Measurements from ENCODE around the gene CLDND2.

Gene CLDND2

DNA sequence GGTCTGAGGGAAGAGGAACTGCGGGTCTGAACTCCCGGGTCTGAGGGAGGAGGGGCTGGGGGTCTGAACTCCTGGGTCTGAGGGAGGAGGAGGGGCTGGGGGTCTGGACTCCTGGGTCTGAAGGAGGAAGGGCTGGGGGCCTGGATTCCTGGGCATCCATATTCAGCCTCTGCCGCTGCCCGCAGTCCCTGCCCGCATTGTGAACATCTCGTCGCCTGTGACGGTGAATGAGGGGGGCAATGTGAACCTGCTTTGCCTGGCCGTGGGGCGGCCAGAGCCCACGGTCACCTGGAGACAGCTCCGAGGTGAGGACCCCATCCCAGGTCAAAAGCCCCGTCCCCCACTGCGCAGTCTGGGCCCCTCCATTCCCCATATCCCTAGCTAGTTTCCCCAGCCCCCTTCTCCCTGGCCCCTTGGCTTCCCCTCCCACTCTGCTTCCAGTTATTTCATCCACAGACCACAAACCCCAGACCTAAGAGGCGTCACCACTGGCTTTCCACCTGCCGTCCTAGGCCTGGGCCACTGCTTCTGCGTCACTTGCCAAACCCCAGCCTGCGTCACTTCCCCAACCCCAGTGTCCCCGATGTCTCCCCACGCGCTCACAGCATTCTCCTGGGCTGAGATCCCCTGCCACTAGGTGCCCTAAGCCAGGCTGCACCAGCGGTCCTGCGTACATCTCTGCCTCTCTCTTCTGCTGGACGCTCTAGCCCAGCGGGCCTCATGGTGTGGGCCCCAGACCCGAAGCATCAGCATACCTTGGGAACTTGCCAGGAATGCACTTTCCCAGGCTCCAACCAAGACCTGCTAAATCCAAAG, 43.4 kb downstream of the CLDND2 start:
- DNase-seq, result no peak

DNA sequence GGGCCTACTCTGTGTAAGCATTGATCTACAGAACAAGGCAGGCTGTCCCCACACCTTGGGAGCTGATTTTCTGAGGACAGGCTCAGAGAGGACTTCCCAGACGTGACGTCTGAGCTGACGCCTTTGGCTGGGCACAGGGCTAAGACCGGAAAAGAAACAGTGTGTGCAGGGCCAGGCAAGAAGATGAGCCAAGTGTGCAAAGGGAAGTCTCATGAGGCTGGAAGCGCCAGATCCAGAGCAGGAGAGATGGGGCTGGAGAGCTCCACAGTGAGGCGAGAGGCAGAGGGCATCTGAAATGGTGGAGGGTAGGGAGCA, 44.7 kb downstream of the CLDND2 start:
- TF ChIP-seq POLR2A (IDR thresholded peaks at IDR 0.05; ENCODE audit: low read length) (no peak), GATA1 (IDR thresholded peaks at IDR 0.05; ENCODE audit: low read depth, low read length) (no peak)

More for the DNA sequence above, 43.4 kb downstream of the CLDND2 start:
- TF ChIP-seq GATA1 (IDR thresholded peaks at IDR 0.05; ENCODE audit: low read depth, low read length), result no peak
- TF ChIP-seq POLR2A (IDR thresholded peaks at IDR 0.05; ENCODE audit: low read length), result no peak

DNA sequence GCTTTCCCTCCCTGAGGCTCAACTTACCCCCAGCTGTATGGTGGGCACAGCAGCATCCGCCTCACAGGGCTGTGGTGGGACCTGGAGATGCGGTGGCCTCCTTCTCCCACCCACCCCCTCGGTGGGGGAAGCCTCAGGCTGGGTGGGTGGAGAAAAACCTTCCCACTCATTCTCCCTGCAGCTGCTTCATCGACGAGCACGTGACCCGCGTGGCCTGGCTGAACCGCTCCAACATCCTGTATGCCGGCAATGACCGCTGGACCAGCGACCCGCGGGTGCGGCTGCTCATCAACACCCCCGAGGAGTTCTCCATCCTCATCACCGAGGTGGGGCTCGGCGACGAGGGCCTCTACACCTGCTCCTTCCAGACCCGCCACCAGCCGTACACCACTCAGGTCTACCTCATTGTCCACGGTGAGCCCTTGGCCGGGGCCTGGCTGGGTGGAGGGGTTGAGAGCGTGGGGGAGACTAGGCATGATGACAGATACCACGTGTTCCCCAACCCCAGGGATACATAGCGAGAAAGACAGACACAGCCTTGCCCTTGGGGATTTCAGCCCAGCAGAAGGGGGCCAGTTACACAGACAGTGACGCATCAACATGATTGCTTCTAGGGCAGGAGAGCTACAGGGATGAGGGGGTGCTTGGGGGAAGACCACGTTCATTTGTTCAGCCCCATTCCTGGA, 45.2 kb downstream of the CLDND2 start:
- DNase-seq, result no peak
- TF ChIP-seq GATA1 (IDR thresholded peaks at IDR 0.05; ENCODE audit: low read depth, low read length), result no peak
- no peak for TF ChIP-seq POLR2A (IDR thresholded peaks at IDR 0.05; ENCODE audit: low read length)

More for the DNA sequence above, 44.7 kb downstream of the CLDND2 start:
- no peak for DNase-seq

DNA sequence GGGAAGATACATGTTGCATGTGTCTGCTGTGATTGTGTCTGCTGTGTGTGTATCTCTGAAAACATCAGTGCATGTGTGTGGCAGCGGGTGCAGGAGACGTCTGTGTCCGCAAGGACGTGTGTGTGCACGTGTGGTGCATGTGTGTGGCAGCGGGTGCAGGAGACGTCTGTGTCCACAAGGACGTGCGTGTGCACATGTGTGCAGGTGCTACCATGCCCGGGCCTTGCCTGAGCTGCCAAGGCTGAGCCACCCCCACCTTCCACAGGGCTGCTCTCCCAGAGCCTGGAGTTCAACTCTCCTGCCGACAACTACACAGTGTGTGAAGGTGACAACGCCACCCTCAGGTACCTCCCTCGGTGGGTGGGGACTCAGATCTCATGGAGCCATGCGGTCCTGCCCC, 47.0 kb downstream of the CLDND2 start:
- TF ChIP-seq GATA1 (IDR thresholded peaks at IDR 0.05; ENCODE audit: low read depth, low read length) (no peak), POLR2A (IDR thresholded peaks at IDR 0.05; ENCODE audit: low read length) (no peak)
- no peak for DNase-seq

DNA sequence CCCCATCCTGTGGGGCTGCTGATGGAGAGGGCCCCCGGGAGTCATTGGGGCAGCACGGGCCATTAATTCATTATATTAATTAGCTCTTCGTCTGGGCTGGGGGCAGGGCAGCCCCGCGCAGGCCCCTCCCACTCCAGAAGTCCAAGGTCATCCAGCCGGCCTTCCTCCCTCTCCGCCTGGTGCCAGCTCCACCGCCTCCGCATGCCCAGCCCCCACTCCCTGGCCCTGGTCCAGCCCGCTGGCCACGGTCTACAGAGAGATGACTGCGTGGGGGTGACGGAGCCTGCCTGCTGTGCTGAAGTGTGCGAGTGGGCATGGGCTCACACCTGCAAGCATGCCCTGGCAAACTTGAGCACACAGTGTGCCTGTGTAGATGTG, 48.5 kb downstream of the CLDND2 start:
- no peak for TF ChIP-seq POLR2A (IDR thresholded peaks at IDR 0.05; ENCODE audit: low read length)
- TF ChIP-seq GATA1 (IDR thresholded peaks at IDR 0.05; ENCODE audit: low read depth, low read length), result no peak
- DNase-seq, result no peak

DNA sequence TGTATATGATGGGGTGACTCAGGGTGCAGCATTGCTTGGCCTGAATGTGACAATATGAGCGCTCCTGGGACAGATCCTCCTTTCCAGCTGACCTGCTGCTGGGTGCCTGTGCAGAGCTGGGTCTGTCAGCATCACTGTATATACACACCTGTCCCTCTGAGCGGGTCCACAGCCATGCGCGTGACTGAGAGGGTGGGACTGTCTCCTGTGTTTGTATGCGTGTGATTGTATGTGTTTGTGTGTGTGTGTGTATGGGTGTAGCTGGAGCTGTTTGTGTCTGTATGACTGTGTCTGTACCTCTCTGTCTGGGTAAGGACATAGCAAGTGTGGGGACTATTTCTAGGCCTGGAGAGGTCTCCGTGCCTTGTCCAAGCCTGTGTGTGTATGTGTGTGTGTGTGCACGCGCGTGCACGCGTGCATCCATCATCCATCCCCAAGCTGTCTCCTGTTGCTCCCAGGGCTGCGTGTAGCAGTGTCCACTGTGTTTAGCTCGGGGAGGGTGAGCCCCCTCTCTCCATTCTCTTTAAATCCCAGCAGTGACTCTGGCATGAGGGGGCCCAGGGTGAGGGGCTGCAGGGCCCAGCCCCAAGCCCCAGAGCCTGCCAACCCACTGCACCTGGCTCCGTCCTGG, 49.0 kb downstream of the CLDND2 start:
- no peak for DNase-seq
- TF ChIP-seq GATA1 (IDR thresholded peaks at IDR 0.05; ENCODE audit: low read depth, low read length) (no peak), POLR2A (IDR thresholded peaks at IDR 0.05; ENCODE audit: low read length) (no peak)

DNA sequence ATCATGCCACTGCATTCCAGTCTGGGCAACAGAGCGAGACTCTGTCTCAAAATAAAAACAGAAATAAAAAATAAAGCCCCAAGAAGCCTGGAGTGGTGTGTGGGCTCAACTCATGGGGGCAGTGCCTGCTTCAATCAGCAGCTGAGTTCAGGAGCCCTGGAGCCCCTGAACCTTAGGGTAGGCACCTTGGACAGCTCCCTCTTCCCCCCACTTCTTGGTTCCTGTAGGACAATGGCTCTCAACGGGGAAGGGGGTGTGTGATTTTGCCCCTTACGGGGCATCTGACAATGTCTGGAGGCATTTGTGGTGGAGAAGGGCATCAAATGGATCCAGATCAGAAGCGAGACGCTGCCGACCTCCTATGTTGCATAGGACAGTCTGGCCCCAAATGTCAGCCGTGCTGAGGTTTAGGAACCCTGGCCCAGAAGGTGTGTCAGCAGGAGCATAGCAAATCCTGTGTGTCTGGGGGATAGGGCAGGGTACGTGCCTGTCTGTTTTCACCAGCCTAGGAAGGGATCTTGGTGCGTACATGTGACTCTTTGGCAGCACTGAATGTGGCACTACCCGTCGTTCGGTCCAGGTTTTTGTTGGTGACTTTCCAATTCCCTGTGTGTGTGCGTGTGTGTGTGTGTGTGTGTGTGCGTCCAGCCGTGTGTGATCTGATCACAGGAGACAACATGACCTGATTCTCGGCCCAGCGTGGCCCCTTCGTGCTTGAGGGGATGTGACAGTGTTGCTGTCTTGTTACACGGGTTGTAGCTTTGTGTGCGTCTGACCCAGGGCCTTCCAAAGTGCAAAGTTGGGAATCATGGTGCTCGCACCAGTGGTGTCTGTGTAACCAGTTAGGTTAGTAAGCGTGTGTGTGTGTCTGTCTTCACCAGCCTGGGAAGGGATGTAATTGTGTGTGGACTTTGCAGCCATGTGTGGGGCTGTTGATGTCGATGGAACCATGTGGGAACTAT, 49.8 kb downstream of the CLDND2 start:
- no peak for DNase-seq
- TF ChIP-seq POLR2A (IDR thresholded peaks at IDR 0.05; ENCODE audit: low read length) (no peak), GATA1 (IDR thresholded peaks at IDR 0.05; ENCODE audit: low read depth, low read length) (no peak)

DNA sequence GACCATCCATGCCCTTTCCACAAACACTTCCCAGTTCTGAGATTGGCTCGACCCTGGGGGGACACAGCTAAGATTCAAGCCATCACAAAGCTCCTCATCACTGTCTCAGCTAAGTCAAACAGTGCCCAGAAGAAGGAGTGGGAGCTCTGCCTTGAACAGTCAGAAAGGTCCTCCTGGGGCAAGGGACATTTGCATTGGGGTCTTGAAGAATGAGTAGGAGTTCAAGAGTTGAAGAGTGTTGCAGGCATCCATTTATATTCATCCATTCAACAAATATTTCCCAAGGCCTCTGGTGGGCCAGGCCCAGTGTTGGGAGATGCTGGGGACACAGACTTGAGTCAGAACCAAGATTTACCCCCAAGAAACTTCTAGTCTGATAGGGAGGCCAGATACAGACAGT, 50.8 kb downstream of the CLDND2 start:
- no peak for DNase-seq
- no peak for TF ChIP-seq POLR2A (IDR thresholded peaks at IDR 0.05; ENCODE audit: low read length)
- TF ChIP-seq GATA1 (IDR thresholded peaks at IDR 0.05; ENCODE audit: low read depth, low read length), result no peak

DNA sequence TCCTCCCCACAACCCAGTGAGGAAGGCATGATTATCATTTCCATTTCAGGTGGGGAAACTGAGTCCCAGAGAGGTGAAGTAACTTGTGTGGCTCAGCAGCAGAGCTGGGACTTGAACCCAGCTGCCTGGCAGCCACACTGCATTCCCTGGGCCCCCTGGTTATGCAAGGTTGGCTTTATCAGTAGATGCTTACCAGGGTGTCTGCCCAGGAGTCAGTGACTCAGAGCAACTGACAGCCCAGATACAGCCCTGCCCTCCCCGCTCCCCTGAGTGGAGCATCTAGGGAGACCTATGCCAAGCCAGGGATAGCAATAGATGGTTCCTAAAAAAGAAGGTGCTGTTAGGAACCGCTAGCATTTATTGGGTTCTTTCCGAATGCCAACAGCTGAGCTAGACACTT, 51.4 kb downstream of the CLDND2 start:
- TF ChIP-seq POLR2A (IDR thresholded peaks at IDR 0.05; ENCODE audit: low read length) (no peak), GATA1 (IDR thresholded peaks at IDR 0.05; ENCODE audit: low read depth, low read length) (no peak)
- DNase-seq, result peak; percentile 27 to 62
